ENCODE measurements around the gene SPEG. TPM values are rescaled to one million over a fixed set of nuclear protein-coding genes. Genes with fewer than 3 reads are reported as not detected.

SPEG gene
- total RNA-seq, 4 donors from 2014 or later = 6.7 to 10.2 (median 8.1) TPM

DNA sequence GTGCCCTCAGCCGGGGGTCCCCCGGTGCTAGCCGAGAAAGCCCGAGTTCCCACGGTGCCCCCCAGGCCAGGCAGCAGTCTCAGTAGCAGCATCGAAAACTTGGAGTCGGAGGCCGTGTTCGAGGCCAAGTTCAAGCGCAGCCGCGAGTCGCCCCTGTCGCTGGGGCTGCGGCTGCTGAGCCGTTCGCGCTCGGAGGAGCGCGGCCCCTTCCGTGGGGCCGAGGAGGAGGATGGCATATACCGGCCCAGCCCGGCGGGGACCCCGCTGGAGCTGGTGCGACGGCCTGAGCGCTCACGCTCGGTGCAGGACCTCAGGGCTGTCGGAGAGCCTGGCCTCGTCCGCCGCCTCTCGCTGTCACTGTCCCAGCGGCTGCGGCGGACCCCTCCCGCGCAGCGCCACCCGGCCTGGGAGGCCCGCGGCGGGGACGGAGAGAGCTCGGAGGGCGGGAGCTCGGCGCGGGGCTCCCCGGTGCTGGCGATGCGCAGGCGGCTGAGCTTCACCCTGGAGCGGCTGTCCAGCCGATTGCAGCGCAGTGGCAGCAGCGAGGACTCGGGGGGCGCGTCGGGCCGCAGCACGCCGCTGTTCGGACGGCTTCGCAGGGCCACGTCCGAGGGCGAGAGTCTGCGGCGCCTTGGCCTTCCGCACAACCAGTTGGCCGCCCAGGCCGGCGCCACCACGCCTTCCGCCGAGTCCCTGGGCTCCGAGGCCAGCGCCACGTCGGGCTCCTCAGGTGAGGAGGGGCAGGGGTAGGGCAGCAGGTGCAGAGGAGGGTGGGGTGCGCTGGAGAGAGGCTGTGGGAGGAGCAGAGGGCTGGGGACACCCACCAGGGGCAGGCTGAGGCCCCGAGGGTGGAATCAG lies 49.9 kb downstream of the SPEG start:
- Histone ChIP-seq H3K27ac (no peak overlapping the region), H3K4me1 (peaks cover 0 to 18% (median 11%) of the 10 kb centered on the region in 4 donors), H3K4me3 (peak overlapping the region in 2 of 4 donors; percentile 26 to 29), H3K27me3 (peaks cover 0 to 80% of the 10 kb centered on the region in 2 donors), H3K36me3 (no peaks in the 10 kb centered on the region), H3K9me3 (no peaks in the 10 kb centered on the region)
- DNase-seq (ENCODE audit: low spot score in 2 of 2) = no peak
- TF ChIP-seq, protein P1, sequence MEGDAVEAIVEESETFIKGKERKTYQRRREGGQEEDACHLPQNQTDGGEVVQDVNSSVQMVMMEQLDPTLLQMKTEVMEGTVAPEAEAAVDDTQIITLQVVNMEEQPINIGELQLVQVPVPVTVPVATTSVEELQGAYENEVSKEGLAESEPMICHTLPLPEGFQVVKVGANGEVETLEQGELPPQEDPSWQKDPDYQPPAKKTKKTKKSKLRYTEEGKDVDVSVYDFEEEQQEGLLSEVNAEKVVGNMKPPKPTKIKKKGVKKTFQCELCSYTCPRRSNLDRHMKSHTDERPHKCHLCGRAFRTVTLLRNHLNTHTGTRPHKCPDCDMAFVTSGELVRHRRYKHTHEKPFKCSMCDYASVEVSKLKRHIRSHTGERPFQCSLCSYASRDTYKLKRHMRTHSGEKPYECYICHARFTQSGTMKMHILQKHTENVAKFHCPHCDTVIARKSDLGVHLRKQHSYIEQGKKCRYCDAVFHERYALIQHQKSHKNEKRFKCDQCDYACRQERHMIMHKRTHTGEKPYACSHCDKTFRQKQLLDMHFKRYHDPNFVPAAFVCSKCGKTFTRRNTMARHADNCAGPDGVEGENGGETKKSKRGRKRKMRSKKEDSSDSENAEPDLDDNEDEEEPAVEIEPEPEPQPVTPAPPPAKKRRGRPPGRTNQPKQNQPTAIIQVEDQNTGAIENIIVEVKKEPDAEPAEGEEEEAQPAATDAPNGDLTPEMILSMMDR (IDR thresholded peaks at IDR 0.05) = no peak
- TF ChIP-seq POLR2A (IDR thresholded peaks at IDR 0.05) = no peak
- no peak for TF ChIP-seq EP300 (IDR thresholded peaks at IDR 0.05)
- WGBS, 2 donors = 4 to 13% methylated on average over 10 to 62 of the region's 89 CpGs

GRCh38 chr2:219485201-219485580 lies 50.5 kb downstream of the SPEG start:
- DNase-seq (ENCODE audit: low spot score in 2 of 2) = no peak
- no peak overlapping the region for H3K27ac ChIP-seq
- H3K36me3 ChIP-seq = no peaks in the 10 kb centered on the region
- no peaks in the 10 kb centered on the region for H3K9me3 ChIP-seq
- H3K4me1 ChIP-seq = peaks cover 0 to 18% (median 11%) of the 10 kb centered on the region in 4 donors
- no peak overlapping the region for H3K4me3 ChIP-seq
- TF ChIP-seq POLR2A (IDR thresholded peaks at IDR 0.05) (no peak), EP300 (IDR thresholded peaks at IDR 0.05) (no peak)
- TF ChIP-seq, protein P1 (IDR thresholded peaks at IDR 0.05) = no peak
- 79% methylated on average over 12 of the region's 12 CpGs for WGBS, 2 donors
- H3K27me3 ChIP-seq = peaks cover 0 to 86% of the 10 kb centered on the region in 2 donors

DNA sequence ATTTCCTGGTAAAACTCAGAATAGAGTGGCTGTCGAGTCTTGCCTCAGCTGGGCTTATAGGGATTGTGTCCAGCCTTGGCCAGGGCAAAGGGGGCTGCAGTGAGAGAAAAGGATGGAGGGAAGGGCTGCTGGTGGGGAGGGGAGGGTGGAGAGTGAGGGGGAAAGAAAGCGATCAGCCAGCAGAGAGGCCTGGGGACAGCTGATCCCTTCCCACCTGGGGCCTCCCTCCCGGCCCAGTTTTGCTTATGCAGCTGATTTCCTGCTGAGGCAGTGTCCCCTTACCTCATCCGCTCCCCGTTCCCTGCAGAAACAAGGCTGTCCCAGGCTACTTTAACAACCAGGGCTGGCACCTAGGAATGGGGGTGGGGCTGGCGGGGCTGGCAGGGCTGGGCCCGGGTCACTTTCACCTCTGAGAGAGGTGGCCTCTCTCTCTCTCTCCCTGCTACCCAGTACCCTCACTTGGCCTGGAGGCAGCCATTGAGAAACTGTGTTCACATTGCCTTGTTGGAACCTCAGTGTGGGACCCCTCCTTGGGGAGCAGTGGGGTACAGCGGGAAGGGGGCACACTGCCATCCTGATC lies 51.8 kb downstream of the SPEG start:
- H3K36me3 ChIP-seq = no peaks in the 10 kb centered on the region
- peaks cover 0 to 18% (median 11%) of the 10 kb centered on the region in 4 donors for H3K4me1 ChIP-seq
- TF ChIP-seq, protein P1 (IDR thresholded peaks at IDR 0.05) = no peak
- peaks cover 0 to 83% of the 10 kb centered on the region in 2 donors for H3K27me3 ChIP-seq
- H3K4me3 ChIP-seq = no peak overlapping the region
- no peak for DNase-seq (ENCODE audit: low spot score in 2 of 2)
- H3K9me3 ChIP-seq = no peaks in the 10 kb centered on the region
- no peak overlapping the region for H3K27ac ChIP-seq
- 69 to 70% methylated on average over 8 of the region's 8 CpGs for WGBS, 2 donors

GRCh38 chr2:219488149-219488843 lies 53.7 kb downstream of the SPEG start:
- H3K9me3 ChIP-seq = no peaks in the 10 kb centered on the region
- H3K27ac ChIP-seq = no peak overlapping the region
- H3K36me3 ChIP-seq = no peaks in the 10 kb centered on the region
- TF ChIP-seq EP300 (IDR thresholded peaks at IDR 0.05) = no peak
- TF ChIP-seq, protein P1 (IDR thresholded peaks at IDR 0.05) = no peak
- TF ChIP-seq POLR2A (IDR thresholded peaks at IDR 0.05) = no peak
- 84 to 87% methylated on average over 11 to 13 of the region's 17 CpGs for WGBS, 2 donors
- no peak overlapping the region for H3K4me3 ChIP-seq
- peaks cover 0 to 18% (median 11%) of the 10 kb centered on the region in 4 donors for H3K4me1 ChIP-seq
- H3K27me3 ChIP-seq = peaks cover 0 to 80% of the 10 kb centered on the region in 2 donors
- DNase-seq (ENCODE audit: low spot score in 2 of 2) = no peak

DNA sequence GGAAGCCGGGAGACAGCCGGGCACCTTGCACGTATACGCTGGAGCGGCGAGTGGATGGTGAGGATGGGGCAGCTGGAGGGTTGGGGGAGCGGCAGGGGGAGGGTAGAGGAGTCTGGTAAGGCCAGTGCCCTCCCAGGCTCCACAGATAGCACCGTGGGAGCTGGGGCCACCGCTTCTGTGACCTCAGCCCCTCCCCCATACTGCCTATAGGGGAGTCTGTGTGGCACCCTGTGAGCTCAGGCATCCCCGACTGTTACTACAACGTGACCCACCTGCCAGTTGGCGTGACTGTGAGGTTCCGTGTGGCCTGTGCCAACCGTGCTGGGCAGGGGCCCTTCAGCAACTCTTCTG lies 54.2 kb downstream of the SPEG start:
- H3K4me1 ChIP-seq = peaks cover 0 to 13% (median 10%) of the 10 kb centered on the region in 4 donors
- 87% methylated on average over 10 to 14 of the region's 14 CpGs for WGBS, 2 donors
- H3K27ac ChIP-seq = no peak overlapping the region
- no peak overlapping the region for H3K4me3 ChIP-seq
- H3K27me3 ChIP-seq = peaks cover 0 to 81% of the 10 kb centered on the region in 2 donors
- H3K9me3 ChIP-seq = no peaks in the 10 kb centered on the region
- H3K36me3 ChIP-seq = no peaks in the 10 kb centered on the region
- DNase-seq (ENCODE audit: low spot score in 2 of 2) = no peak
- TF ChIP-seq EP300 (IDR thresholded peaks at IDR 0.05) (no peak), POLR2A (IDR thresholded peaks at IDR 0.05) (no peak)
- TF ChIP-seq, protein P1 (IDR thresholded peaks at IDR 0.05) = no peak

Measured in tibial nerve (tissue), 4 donors.